ENCODE data around the gene HLA-DPB1.
"Not testable (repeated sequence)": the region's sequence is repeated elsewhere in the genome, so short reads cannot be mapped to it uniquely, and the experiment has no call there.

Gene HLA-DPB1

DNA sequence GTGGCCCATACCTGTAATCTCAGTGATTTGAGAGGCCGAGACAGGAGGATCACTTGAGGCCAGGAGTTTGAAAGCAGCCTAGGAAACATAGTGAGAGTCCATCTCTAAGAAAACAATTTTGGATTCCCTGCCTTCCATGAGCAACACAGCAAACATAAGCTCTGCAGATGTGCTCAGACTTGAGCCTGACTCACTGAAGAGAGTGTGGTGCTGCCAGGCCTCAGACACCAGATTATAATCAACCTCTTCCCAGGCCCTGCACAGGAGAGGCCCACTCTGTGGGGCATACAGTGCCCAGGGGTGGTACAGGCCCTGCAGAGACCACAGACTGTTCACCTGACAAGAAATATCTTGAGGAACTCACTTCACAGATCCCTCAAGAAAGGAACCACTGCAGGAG lies 19.9 kb downstream of the HLA-DPB1 start:
- H3K36me3 ChIP-seq: no peaks in the 10 kb centered on the region
- TF ChIP-seq, protein P1, sequence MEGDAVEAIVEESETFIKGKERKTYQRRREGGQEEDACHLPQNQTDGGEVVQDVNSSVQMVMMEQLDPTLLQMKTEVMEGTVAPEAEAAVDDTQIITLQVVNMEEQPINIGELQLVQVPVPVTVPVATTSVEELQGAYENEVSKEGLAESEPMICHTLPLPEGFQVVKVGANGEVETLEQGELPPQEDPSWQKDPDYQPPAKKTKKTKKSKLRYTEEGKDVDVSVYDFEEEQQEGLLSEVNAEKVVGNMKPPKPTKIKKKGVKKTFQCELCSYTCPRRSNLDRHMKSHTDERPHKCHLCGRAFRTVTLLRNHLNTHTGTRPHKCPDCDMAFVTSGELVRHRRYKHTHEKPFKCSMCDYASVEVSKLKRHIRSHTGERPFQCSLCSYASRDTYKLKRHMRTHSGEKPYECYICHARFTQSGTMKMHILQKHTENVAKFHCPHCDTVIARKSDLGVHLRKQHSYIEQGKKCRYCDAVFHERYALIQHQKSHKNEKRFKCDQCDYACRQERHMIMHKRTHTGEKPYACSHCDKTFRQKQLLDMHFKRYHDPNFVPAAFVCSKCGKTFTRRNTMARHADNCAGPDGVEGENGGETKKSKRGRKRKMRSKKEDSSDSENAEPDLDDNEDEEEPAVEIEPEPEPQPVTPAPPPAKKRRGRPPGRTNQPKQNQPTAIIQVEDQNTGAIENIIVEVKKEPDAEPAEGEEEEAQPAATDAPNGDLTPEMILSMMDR (IDR thresholded peaks at IDR 0.05; ENCODE audit: low read depth, low read length): no peak
- no peak overlapping the region for H3K27ac ChIP-seq

DNA sequence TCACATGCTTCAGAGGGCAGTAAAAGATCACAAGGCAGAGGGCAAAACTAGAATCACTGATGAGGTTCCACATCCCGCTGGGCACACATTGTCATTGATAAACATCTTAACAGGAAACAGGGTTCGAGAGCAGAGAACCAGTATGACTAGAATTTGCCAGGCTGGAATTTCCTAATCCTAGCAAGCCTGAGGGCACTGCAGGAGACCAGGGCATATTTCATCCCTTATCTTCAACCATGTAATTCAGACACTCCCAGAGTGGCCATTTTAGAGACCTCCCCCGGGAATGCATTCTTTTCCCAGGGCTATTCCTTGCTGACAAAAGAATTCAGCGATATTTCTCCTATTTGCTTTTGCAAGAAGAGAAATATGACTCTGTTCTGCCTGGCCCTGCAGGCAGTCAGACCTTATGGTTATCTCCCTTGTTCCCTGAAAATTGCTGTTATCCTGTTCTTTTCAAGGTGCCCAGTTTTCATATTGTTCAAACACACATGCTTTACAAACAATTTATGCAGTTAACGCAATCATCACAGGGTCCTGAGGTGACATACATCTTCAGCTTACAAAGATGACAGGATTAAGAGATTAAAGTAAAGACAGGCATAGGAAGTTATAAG lies 25.4 kb downstream of the HLA-DPB1 start:
- H3K9me3 ChIP-seq (ENCODE audit: severe bottlenecking): peaks cover 50% of the 10 kb centered on the region
- not testable (repeated sequence) for H3K27ac ChIP-seq; H3K36me3 ChIP-seq; H3K4me3 ChIP-seq (ENCODE audit: low read depth, low read length); H3K27me3 ChIP-seq (ENCODE audit: insufficient read depth, low read depth, severe bottlenecking); DNase-seq

More for the DNA sequence above, 19.9 kb downstream of the HLA-DPB1 start:
- DNase-seq: no peak
- H3K9me3 ChIP-seq (ENCODE audit: severe bottlenecking): peaks cover 33% of the 10 kb centered on the region
- H3K27me3 ChIP-seq (ENCODE audit: insufficient read depth, low read depth, severe bottlenecking): no peaks in the 10 kb centered on the region
- no peak overlapping the region for H3K4me3 ChIP-seq (ENCODE audit: low read depth, low read length)

DNA sequence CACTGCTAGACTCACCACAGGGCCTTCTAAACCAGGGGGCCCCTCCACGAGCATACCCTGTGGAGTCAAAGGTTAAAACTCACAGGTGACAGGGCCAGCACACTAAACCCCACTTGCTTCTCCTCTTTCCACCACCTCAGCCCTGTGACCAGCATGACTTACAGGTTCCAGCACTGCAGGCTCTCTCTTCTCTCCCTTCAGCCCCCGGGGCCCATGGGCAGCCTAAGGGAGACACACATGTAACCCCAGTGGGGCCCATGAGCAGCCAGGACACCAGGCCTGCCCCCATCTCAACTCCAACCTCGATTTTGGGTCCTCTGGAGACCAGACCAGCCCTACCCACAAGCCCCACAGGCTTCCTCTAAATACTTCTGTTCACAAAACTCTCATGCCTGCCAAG lies 28.0 kb downstream of the HLA-DPB1 start:
- Histone ChIP-seq H3K9me3 (ENCODE audit: severe bottlenecking) (peaks cover 29% of the 10 kb centered on the region), H3K27ac (no peak overlapping the region), H3K36me3 (no peaks in the 10 kb centered on the region), H3K27me3 (ENCODE audit: insufficient read depth, low read depth, severe bottlenecking) (no peaks in the 10 kb centered on the region), H3K4me3 (ENCODE audit: low read depth, low read length) (no peak overlapping the region)
- TF ChIP-seq, protein P1 (IDR thresholded peaks at IDR 0.05; ENCODE audit: low read depth, low read length): no peak
- DNase-seq: no peak

DNA sequence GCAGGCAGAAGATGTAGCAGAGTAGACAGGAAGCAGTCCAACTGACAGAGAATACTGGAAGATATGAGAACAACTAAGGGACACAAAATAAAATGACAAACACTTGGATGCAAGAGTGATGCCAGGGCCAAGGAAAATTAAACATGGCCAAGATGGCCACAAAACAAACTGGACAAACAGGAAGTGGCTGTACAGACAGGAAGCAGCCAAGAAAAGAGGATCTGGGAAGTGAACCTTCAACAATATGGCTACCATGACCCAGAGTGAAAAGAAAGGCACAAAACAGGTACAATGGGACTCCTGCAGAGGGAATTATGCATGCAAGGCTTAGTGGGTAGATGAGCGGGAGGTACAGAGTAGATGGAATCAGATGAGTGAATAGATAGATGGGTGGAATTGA lies 29.1 kb downstream of the HLA-DPB1 start:
- Histone ChIP-seq H3K4me3 (ENCODE audit: low read depth, low read length) (no peak overlapping the region), H3K27me3 (ENCODE audit: insufficient read depth, low read depth, severe bottlenecking) (no peaks in the 10 kb centered on the region), H3K36me3 (no peaks in the 10 kb centered on the region), H3K9me3 (ENCODE audit: severe bottlenecking) (peaks cover 24% of the 10 kb centered on the region), H3K27ac (no peak overlapping the region)
- DNase-seq: no peak
- TF ChIP-seq, protein P1 (IDR thresholded peaks at IDR 0.05; ENCODE audit: low read depth, low read length): no peak

DNA sequence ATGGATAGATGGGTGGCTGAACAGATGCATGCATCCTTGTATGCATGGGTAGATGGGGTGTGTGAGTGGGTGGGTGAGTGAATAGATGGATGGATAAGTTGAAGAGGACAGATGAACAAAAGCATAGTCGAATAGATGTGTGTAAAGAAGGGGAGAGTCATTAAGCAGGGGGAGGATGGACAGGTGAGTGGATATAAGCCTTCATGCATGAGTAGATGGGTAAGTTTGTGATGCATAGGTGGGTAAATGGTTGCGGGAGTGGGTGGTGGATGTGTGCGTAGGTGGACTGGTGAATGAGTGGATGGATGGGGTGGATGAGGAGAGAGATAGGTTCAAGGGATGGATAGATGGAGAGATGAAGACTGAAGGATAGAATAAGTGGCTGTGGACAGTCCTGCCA lies 29.6 kb downstream of the HLA-DPB1 start:
- peaks cover 20% of the 10 kb centered on the region for H3K9me3 ChIP-seq (ENCODE audit: severe bottlenecking)
- H3K27ac ChIP-seq: no peak overlapping the region
- H3K27me3 ChIP-seq (ENCODE audit: insufficient read depth, low read depth, severe bottlenecking): no peaks in the 10 kb centered on the region
- no peak overlapping the region for H3K4me3 ChIP-seq (ENCODE audit: low read depth, low read length)
- TF ChIP-seq, protein P1 (IDR thresholded peaks at IDR 0.05; ENCODE audit: low read depth, low read length): no peak
- H3K36me3 ChIP-seq: no peaks in the 10 kb centered on the region
- no peak for DNase-seq

DNA sequence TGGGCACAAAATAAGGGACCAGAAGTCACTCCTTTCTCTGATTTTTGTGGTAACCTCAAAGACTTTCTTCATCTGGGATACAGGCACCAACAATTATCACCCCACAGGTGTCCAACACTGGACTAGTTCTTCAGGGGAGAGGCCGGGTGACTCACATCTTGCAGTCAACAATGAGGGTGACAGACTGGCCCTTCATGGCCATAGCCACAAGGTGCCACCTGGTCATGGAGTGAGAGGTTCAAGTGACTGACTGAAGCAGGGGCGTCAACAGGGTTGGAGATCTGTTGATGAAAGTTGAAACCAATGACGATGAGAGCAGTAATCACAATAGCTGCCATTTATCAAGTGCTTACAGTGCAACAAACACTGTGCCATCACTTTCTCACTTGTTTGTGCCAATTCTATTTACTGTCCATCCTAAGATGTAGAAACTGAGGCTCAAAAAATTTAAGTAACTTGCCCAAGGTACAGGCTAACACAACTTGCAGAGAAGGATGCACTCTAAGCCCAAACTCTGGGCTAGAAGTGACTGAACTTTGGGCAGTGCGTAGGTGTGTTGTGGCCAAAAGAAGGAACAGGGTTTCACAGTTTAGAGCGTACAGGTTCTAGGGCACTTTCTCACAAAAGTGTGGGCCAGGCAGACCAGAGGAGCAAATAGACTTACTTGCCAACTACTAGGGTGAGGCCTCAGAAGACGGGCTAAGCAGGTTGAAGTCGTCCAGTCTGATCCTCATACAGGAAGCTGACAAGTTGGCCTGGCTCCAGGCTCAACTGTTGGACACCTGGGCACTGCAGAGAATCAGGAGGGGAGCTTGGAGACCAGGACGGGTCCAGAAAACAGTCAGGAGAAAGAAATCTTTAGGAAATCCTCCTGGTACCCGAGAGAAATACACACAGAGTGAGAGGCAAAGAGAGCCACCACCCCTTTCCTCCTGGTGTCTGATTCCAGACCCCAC lies 30.4 kb downstream of the HLA-DPB1 start:
- no peaks in the 10 kb centered on the region for H3K27me3 ChIP-seq (ENCODE audit: insufficient read depth, low read depth, severe bottlenecking)
- TF ChIP-seq, protein P1 (IDR thresholded peaks at IDR 0.05; ENCODE audit: low read depth, low read length): no peak
- H3K27ac ChIP-seq: no peak overlapping the region
- H3K4me3 ChIP-seq (ENCODE audit: low read depth, low read length): no peak overlapping the region
- DNase-seq: peak; percentile 49
- H3K9me3 ChIP-seq (ENCODE audit: severe bottlenecking): peaks cover 12% of the 10 kb centered on the region
- no peaks in the 10 kb centered on the region for H3K36me3 ChIP-seq

All from WERI-Rb-1 (cell line).